OCI-LY1 (cell line): Measurements from ENCODE around the gene C1S.

Experiments
- CTCF ChIP-seq: fragments of 200-600 bp; sonication (generic), shearing (Covaris generic); IDR thresholded peaks from 2 replicates; pipeline ENCODE4 v1.5.1; 2017; ENCODE audit warnings: mild to moderate bottlenecking, antibody characterized with exemption, low read length, moderate library complexity, mixed read lengths
- EZH2 ChIP-seq: fragments of 200-600 bp; sonication (generic), shearing (Covaris generic); IDR thresholded peaks from 2 replicates; pipeline ENCODE4 v1.8.0; 2017; ENCODE audit warnings: borderline replicate concordance, mixed run types, mild to moderate bottlenecking, antibody characterized with exemption, low read length, moderate library complexity, mixed read lengths

- TF ChIP-seq CTCF (no peak), EZH2 (no peak)
These were observed 54.3 kb downstream of the C1S start for GRCh38 chr12:7114851-7115250.
